IMR-90 (cell line): ENCODE results near the gene BDH1. TPM values are rescaled to one million over a fixed set of nuclear protein-coding genes. Genes with fewer than 3 reads are reported as not detected.

Experiments used
- ATAC-seq: fragments of 200-7000 bp; cut with Tn5 transposase; 2 replicates; pipeline ENCODE4 v1.9.1; 2020; ENCODE audit warnings: low read depth, mild to moderate bottlenecking, moderate library complexity
- BruUV-seq: library from RNA; stranded (reverse); fragments of 400-500 nt; replicated peaks from 2 replicates; lab custom pipeline; 2021; lab: Mats Ljungman, UMichigan
- CTCF ChIA-PET: fragments of 300-600 bp; formaldehyde crosslinking; extraction: SDS; loops from one replicate; lab custom pipeline; 2021; ENCODE audit warnings: antibody characterized with exemption; lab: Yijun Ruan, JAX
- POLR2A ChIA-PET: fragments of 300-600 bp; sonication (Branson Sonifier 250); formaldehyde crosslinking; loops from one replicate; lab custom pipeline; 2022; ENCODE audit warnings: antibody characterized with exemption; ENCODE audit not compliant: unreplicated experiment; lab: Charles Lee
- DNase-seq: peaks from one replicate; pipeline ENCODE4 v3.0.0; 2013
- H2AFZ ChIP-seq: replicated peaks from 2 replicates; pipeline ENCODE3; 2013; ENCODE audit warnings: low read length, mild to moderate bottlenecking; ENCODE audit not compliant: poor library complexity
- H2AK5ac ChIP-seq: 2 replicates; pipeline ENCODE4 v1.6.1; 2013; ENCODE audit warnings: low read depth, low read length, inconsistent platforms
- H2AK9ac ChIP-seq: replicated peaks from 2 replicates; pipeline ENCODE3; 2013; ENCODE audit warnings: mild to moderate bottlenecking, low read depth, low read length, moderate library complexity; ENCODE audit not compliant: poor library complexity
- H2BK120ac ChIP-seq: 2 replicates; pipeline ENCODE4 v1.6.1; 2013; ENCODE audit warnings: low read depth, low read length, inconsistent platforms
- H2BK15ac ChIP-seq: 3 replicates; pipeline ENCODE4 v1.6.1; 2013; ENCODE audit warnings: low read depth, low read length, inconsistent platforms
- H2BK20ac ChIP-seq: 2 replicates; pipeline ENCODE4 v1.6.1; 2013; ENCODE audit warnings: low read depth, mild to moderate bottlenecking, inconsistent platforms, low read length, moderate library complexity
- H2BK5ac ChIP-seq: 2 replicates; pipeline ENCODE4 v1.6.1; 2013; ENCODE audit warnings: mild to moderate bottlenecking, low read depth, low read length, inconsistent platforms; ENCODE audit not compliant: poor library complexity, severe bottlenecking
- H3K14ac ChIP-seq: replicated peaks from 2 replicates; pipeline ENCODE4 v1.6.1; 2013; ENCODE audit warnings: low read depth, low read length, inconsistent platforms
- H3K18ac ChIP-seq: 2 replicates; pipeline ENCODE4 v1.6.1; 2013; ENCODE audit warnings: low read depth, low read length, control low read depth
- H3K23ac ChIP-seq: 2 replicates; pipeline ENCODE4 v1.6.1; 2013; ENCODE audit warnings: low read depth, low read length, inconsistent platforms
- H3K27ac ChIP-seq: 2 replicates; pipeline ENCODE4 v1.5.1; 2013; ENCODE audit warnings: mild to moderate bottlenecking, control low read depth, low read length; ENCODE audit not compliant: insufficient read depth
- H3K27me3 ChIP-seq: 2 replicates; pipeline ENCODE4 v1.6.1; 2013; ENCODE audit warnings: low read length; ENCODE audit not compliant: control insufficient read depth, insufficient read depth
- H3K36me3 ChIP-seq: 2 replicates; pipeline ENCODE4 v1.6.1; 2013; ENCODE audit warnings: low read length, mixed read lengths; ENCODE audit not compliant: control insufficient read depth, insufficient read depth
- H3K4ac ChIP-seq: 2 replicates; pipeline ENCODE4 v1.6.1; 2013; ENCODE audit warnings: low read depth, low read length, inconsistent platforms
- H3K4me1 ChIP-seq: 2 replicates; pipeline ENCODE4 v1.6.1; 2013; ENCODE audit warnings: low read length, mixed read lengths; ENCODE audit not compliant: control insufficient read depth, insufficient read depth
- H3K4me2 ChIP-seq: 2 replicates; pipeline ENCODE4 v1.6.1; 2013; ENCODE audit warnings: low read depth, mild to moderate bottlenecking, control low read depth, low read length, moderate library complexity
- H3K4me3 ChIP-seq: 2 replicates; pipeline ENCODE4 v1.5.1; 2013; ENCODE audit warnings: low read depth, mild to moderate bottlenecking, control low read depth, low read length, moderate library complexity; ENCODE audit not compliant: insufficient read depth
- H3K56ac ChIP-seq: 2 replicates; pipeline ENCODE4 v1.6.1; 2013; ENCODE audit warnings: low read length, inconsistent platforms; ENCODE audit not compliant: insufficient read depth; ENCODE audit errors: extremely low read depth
- H3K79me1 ChIP-seq, 2 experiments: 2 replicates each; pipeline ENCODE4 v1.6.1; 2013; ENCODE audit warnings: low read length in 2 of 2, inconsistent platforms in 1 of 2, low read depth in 1 of 2
- H3K9ac ChIP-seq: 2 replicates; pipeline ENCODE4 v1.6.1; 2013; ENCODE audit warnings: low read depth, low read length, control low read depth
- H3K9me1 ChIP-seq: 2 replicates; pipeline ENCODE4 v1.6.1; 2013; ENCODE audit warnings: low read length, inconsistent platforms; ENCODE audit not compliant: insufficient read depth
- H3K9me3 ChIP-seq: 2 replicates; pipeline ENCODE4 v1.6.1; 2013; ENCODE audit warnings: low read length; ENCODE audit not compliant: control insufficient read depth, insufficient read depth
- H4K20me1 ChIP-seq: 2 replicates; pipeline ENCODE4 v1.6.1; 2013; ENCODE audit warnings: low read length, inconsistent platforms; ENCODE audit not compliant: insufficient read depth
- H4K5ac ChIP-seq: 2 replicates; pipeline ENCODE4 v1.6.1; 2013; ENCODE audit warnings: mild to moderate bottlenecking, low read depth, low read length, control low read depth
- H4K8ac ChIP-seq, 2 experiments: 2 replicates each; pipeline ENCODE4 v1.6.1; 2013; ENCODE audit warnings: low read depth in 2 of 2, low read length in 2 of 2, control low read depth in 1 of 2, inconsistent platforms in 1 of 2
- H4K91ac ChIP-seq: 2 replicates; pipeline ENCODE4 v1.6.1; 2013; ENCODE audit warnings: low read depth, low read length, inconsistent platforms; ENCODE audit not compliant: insufficient read depth
- CEBPB ChIP-seq: IDR thresholded peaks from 2 replicates; pipeline ENCODE4 v1.6.1; 2012; ENCODE audit warnings: low read depth, low read length, improper control_type of control experiment
- MAFK ChIP-seq: IDR thresholded peaks from 2 replicates; pipeline ENCODE4 v1.6.1; 2012; ENCODE audit warnings: low read depth, low read length, improper control_type of control experiment
- MAZ ChIP-seq: IDR thresholded peaks from 2 replicates; pipeline ENCODE4 v1.6.1; 2012; ENCODE audit warnings: low read depth, mild to moderate bottlenecking, low read length, improper control_type of control experiment, moderate library complexity, borderline replicate concordance
- POLR2A ChIP-seq: IDR thresholded peaks from 2 replicates; pipeline ENCODE4 v1.6.1; 2012; ENCODE audit warnings: mild to moderate bottlenecking, low read depth, low read length
- RCOR1 ChIP-seq: IDR thresholded peaks from 2 replicates; pipeline ENCODE4 v1.6.1; 2012; ENCODE audit warnings: mild to moderate bottlenecking, low read length, improper control_type of control experiment; ENCODE audit not compliant: insufficient replicate concordance
- SMC3 ChIP-seq: fragments of 150-350 bp; IDR thresholded peaks from 2 replicates; pipeline ENCODE4 v1.6.1; 2016; ENCODE audit warnings: low read depth, mild to moderate bottlenecking, antibody characterized with exemption, low read length, moderate library complexity
- WGBS, 2 experiments: methylation state at CpG; one replicate each; pipeline versions ENCODE4 v1.1.5 to v1.1.7; 2013; ENCODE audit warnings: missing lambda C conversion rate in 2 of 2; ENCODE audit not compliant: insufficient read length in 1 of 2; ENCODE audit errors: extremely low coverage in 2 of 2; 5-methylcytosine and 5-hydroxymethylcytosine counted together
- dilution Hi-C: fragments of 300-500 bp; cut with HindIII; formaldehyde crosslinking; loops from one replicate; pipeline ENCODE4 v1.14.3; 2018; ENCODE audit warnings: low sequenced_read_pairs; ENCODE audit not compliant: unreplicated experiment
- in situ Hi-C: fragments of 300-500 bp; cut with MboI; formaldehyde crosslinking; loops from 3 replicates; pipeline ENCODE4 v1.14.3; 2019; ENCODE audit warnings: low sequenced_read_pairs, inconsistent platforms, mixed read lengths
- intact Hi-C: fragments of 100-400 bp; cut with micrococcal nuclease; formaldehyde crosslinking; loops from 2 replicates; pipeline ENCODE4 v1.10.0; 2022
- polyA plus RNA-seq, 3 experiments: library from polyadenylated mRNA; depleted of rRNA; stranded (reverse); fragments of >200 nt; gene quantifications; 2 replicates each; pipeline ENCODE4 v1.2.3, GENCODE V29; 2012; ENCODE audit warnings: low replicate concordance in 1 of 3
- total RNA-seq: library from RNA; depleted of rRNA; stranded (reverse); fragments of >200 nt; gene quantifications from 2 replicates; pipeline ENCODE4 v1.2.3, GENCODE V29; 2012

The BDH1 gene
- total and polyA plus RNA-seq, 2 of the 4 experiments (the other 2 are of a cell fraction): 2.7 to 4.4 TPM

GRCh38 chr3:197504641-197505121, 51.1 kb downstream of the BDH1 start (continued):
- no peak for TF ChIP-seq CEBPB
- no peak for TF ChIP-seq MAFK
- TF ChIP-seq RCOR1: no peak
- no peak for TF ChIP-seq SMC3

DNA sequence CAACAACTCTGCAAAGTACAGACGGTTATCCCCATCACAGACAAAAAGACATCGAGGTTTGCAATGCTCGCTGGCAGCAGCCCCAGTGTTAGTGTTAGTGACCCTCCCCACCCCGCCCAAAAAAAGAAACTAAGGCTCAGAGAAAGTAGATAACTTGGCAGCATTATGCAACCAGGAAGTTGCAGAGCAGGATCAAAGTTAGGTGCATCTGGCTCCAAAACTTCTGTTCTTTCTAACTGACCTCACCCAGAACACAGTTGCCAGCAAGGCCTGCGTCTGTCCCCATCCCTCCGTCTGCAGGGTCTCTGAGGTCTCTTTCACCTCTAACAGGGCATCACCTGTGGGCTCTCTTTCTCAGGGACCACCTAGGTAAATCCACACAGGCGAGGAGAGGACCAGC, 51.5 kb downstream of the BDH1 start:
- no TSS peak for BruUV-seq
- Histone ChIP-seq H3K27ac (no peak overlapping the region), H3K23ac (no peak overlapping the region), H2BK20ac (no peak overlapping the region), H4K20me1 (no peaks in the 10 kb centered on the region), H3K9me1 (no peaks in the 10 kb centered on the region), H3K9me3 (no peaks in the 10 kb centered on the region), H4K91ac (no peak overlapping the region), H2BK5ac (no peak overlapping the region), H3K9ac (no peak overlapping the region), H2AFZ (no peak overlapping the region), H3K18ac (no peak overlapping the region), H3K56ac (no peak overlapping the region), H3K4ac (no peak overlapping the region), H2AK5ac (no peak overlapping the region), H3K4me1 (peaks cover 3% of the 10 kb centered on the region), H3K79me1 (no peaks in the 10 kb centered on the region), H2AK9ac (no peak overlapping the region), H2BK120ac (no peak overlapping the region), H3K14ac (no peak overlapping the region), H3K36me3 (no peaks in the 10 kb centered on the region), H2BK15ac (no peak overlapping the region), H3K27me3 (peaks cover 10% of the 10 kb centered on the region; the same call in 1 of the 2 replicates), H3K4me3 (no peak overlapping the region), H4K8ac (no peak overlapping the region), H3K4me2 (no peak overlapping the region), H4K5ac (no peak overlapping the region)
- DNase-seq (no peak), ATAC-seq (no peak)
- in situ Hi-C loops (no loop called here), intact Hi-C loops (no loop called here), dilution Hi-C loops (no loop called here)
- POLR2A ChIA-PET: no interaction called here
- CTCF ChIA-PET: no interaction called here
- 60% methylated on average over 1 of the region's 7 CpGs; no CpG with 5 or more reads in 1 of the 2 experiments for WGBS, 2 experiments
- no peak for TF ChIP-seq RCOR1
- TF ChIP-seq POLR2A: no peak
- no peak for TF ChIP-seq MAZ
